ENCODE results near the gene LMF1. TPM values are rescaled to one million over a fixed set of nuclear protein-coding genes. Genes with fewer than 3 reads are reported as not detected.

The LMF1 gene
- total and polyA plus RNA-seq, 2 of the 4 experiments (the other 2 are of a cell fraction), result 7.7 to 13.1 TPM

GRCh38 chr16:984121-984694 is 13.4 kb upstream of the LMF1 start:
- H3K18ac ChIP-seq (ENCODE audit: low read depth, low read length), result no peak overlapping the region
- no peak overlapping the region for H2BK5ac ChIP-seq (ENCODE audit: low read depth, low read length, poor library complexity, severe bottlenecking)
- no peak overlapping the region for H2BK15ac ChIP-seq (ENCODE audit: low read depth, low read length)
- H4K91ac ChIP-seq (ENCODE audit: insufficient read depth, low read depth, low read length), result no peak overlapping the region
- no peak for TF ChIP-seq CTCF (conservative IDR thresholded peaks at IDR 0.05; ENCODE audit: low read depth, low read length)
- no peak for TF ChIP-seq USF2 (IDR thresholded peaks at IDR 0.05; ENCODE audit: low read depth, low read length)
- TF ChIP-seq CEBPB (IDR thresholded peaks at IDR 0.05; ENCODE audit: low read depth, low read length), result no peak
- TF ChIP-seq NFE2L2 (IDR thresholded peaks at IDR 0.05; ENCODE audit: low read depth, low read length), result no peak
- TF ChIP-seq ELK1 (IDR thresholded peaks at IDR 0.05; ENCODE audit: borderline replicate concordance, low read depth, low read length), result no peak
- TF ChIP-seq RAD21 (IDR thresholded peaks at IDR 0.05; ENCODE audit: low read length), result no peak
- no peak for TF ChIP-seq CHD1 (IDR thresholded peaks at IDR 0.05; ENCODE audit: low read depth, low read length)
- no peak for TF ChIP-seq FOS (IDR thresholded peaks at IDR 0.05; ENCODE audit: low read depth, low read length)
- TF ChIP-seq RFX5 (IDR thresholded peaks at IDR 0.05; ENCODE audit: low read depth, low read length), result no peak
- no peak overlapping the region for H4K8ac ChIP-seq (ENCODE audit: low read depth in 2 of 2, low read length in 2 of 2)
- no peak for DNase-seq
- no peak overlapping the region for H3K4me3 ChIP-seq (ENCODE audit: insufficient read depth, low read depth, low read length)
- no peak overlapping the region for H3K9ac ChIP-seq (ENCODE audit: low read depth, low read length)
- H2BK120ac ChIP-seq (ENCODE audit: low read depth, low read length), result no peak overlapping the region
- no peak overlapping the region for H2AFZ ChIP-seq (replicated peaks; ENCODE audit: low read length, poor library complexity)
- H3K9me1 ChIP-seq (ENCODE audit: insufficient read depth, low read length), result no peaks in the 10 kb centered on the region
- POLR2A ChIA-PET (ENCODE audit: unreplicated experiment), result interaction anchor here (0.7 kb wide), 1 partner anchor 121 kb away, joined by 8 read pairs; no protein-coding TSS in a partner anchor
- H3K56ac ChIP-seq (ENCODE audit: extremely low read depth, insufficient read depth, low read length), result no peak overlapping the region
- no peaks in the 10 kb centered on the region for H3K36me3 ChIP-seq (ENCODE audit: control insufficient read depth, insufficient read depth, low read length)
- in situ Hi-C loops (cut with MboI; ENCODE audit: low sequenced_read_pairs) (no loop called here), intact Hi-C loops (cut with micrococcal nuclease) (loop anchor here (5.0 kb wide), 1 partner anchor 272 kb away; no protein-coding TSS in a partner anchor), dilution Hi-C loops (cut with HindIII; ENCODE audit: low sequenced_read_pairs, unreplicated experiment) (no loop called here)
- H3K27ac ChIP-seq (ENCODE audit: insufficient read depth, low read length), result no peak overlapping the region
- peaks cover 87% of the 10 kb centered on the region for H3K27me3 ChIP-seq (ENCODE audit: control insufficient read depth, insufficient read depth, low read length)
- H3K4me2 ChIP-seq (ENCODE audit: low read depth, low read length), result no peak overlapping the region
- BruUV-seq (replicated peaks), result no TSS peak
- no peak overlapping the region for H2BK20ac ChIP-seq (ENCODE audit: low read depth, low read length)
- no peak overlapping the region for H2AK9ac ChIP-seq (replicated peaks; ENCODE audit: low read depth, low read length, poor library complexity)
- H3K79me1 ChIP-seq (ENCODE audit: low read depth in 1 of 2, low read length in 2 of 2), result no peaks in the 10 kb centered on the region
- H3K4ac ChIP-seq (ENCODE audit: low read depth, low read length), result no peak overlapping the region
- no peak overlapping the region for H4K5ac ChIP-seq (ENCODE audit: low read depth, low read length)
- H4K20me1 ChIP-seq (ENCODE audit: insufficient read depth, low read length), result no peaks in the 10 kb centered on the region
- 78% methylated on average over 5 of the region's 22 CpGs; no CpG with 5 or more reads in 1 of the 2 experiments for WGBS, 2 experiments (ENCODE audit: extremely low coverage in 2 of 2, insufficient read length in 1 of 2)
- no peaks in the 10 kb centered on the region for H3K9me3 ChIP-seq (ENCODE audit: control insufficient read depth, insufficient read depth, low read length)
- no peak overlapping the region for H3K23ac ChIP-seq (ENCODE audit: low read depth, low read length)
- CTCF ChIA-PET, result no interaction called here
- no peak for ATAC-seq (ENCODE audit: low read depth)
- H3K4me1 ChIP-seq (ENCODE audit: control insufficient read depth, insufficient read depth, low read length), result no peaks in the 10 kb centered on the region
- no peak overlapping the region for H3K14ac ChIP-seq (replicated peaks; ENCODE audit: low read depth, low read length)
- no peak overlapping the region for H2AK5ac ChIP-seq (ENCODE audit: low read depth, low read length)
